ENCODE measurements around the gene TMEM14A.

Gene TMEM14A

GRCh38 chr6:52641826-52642225, 29.1 kb upstream of the TMEM14A start:
- peaks cover 3% of the 10 kb centered on the region for H3K4me1 ChIP-seq (ENCODE audit: control insufficient read depth, insufficient read depth, low read length, unreplicated experiment)
- H2AFZ ChIP-seq (ENCODE audit: low read length, unreplicated experiment) = no peak overlapping the region
- no peaks in the 10 kb centered on the region for H3K27me3 ChIP-seq (ENCODE audit: insufficient read depth, low read length)
- H3K36me3 ChIP-seq (ENCODE audit: insufficient read depth, low read length) = no peaks in the 10 kb centered on the region
- H3K27ac ChIP-seq (ENCODE audit: low read depth, low read length) = no peak overlapping the region
- H3K79me2 ChIP-seq (ENCODE audit: control insufficient read depth, insufficient read depth, low read length, unreplicated experiment) = no peaks in the 10 kb centered on the region
- no peak overlapping the region for H3K4me3 ChIP-seq (ENCODE audit: low read depth, low read length)

GRCh38 chr6:52642368-52642767, 28.5 kb upstream of the TMEM14A start:
- H2AFZ ChIP-seq (ENCODE audit: low read length, unreplicated experiment) = no peak overlapping the region
- no peak overlapping the region for H3K27ac ChIP-seq (ENCODE audit: low read depth, low read length)
- H3K4me1 ChIP-seq (ENCODE audit: control insufficient read depth, insufficient read depth, low read length, unreplicated experiment) = peaks cover 8% of the 10 kb centered on the region
- H3K79me2 ChIP-seq (ENCODE audit: control insufficient read depth, insufficient read depth, low read length, unreplicated experiment) = no peaks in the 10 kb centered on the region
- no peaks in the 10 kb centered on the region for H3K36me3 ChIP-seq (ENCODE audit: insufficient read depth, low read length)
- no peak overlapping the region for H3K4me3 ChIP-seq (ENCODE audit: low read depth, low read length)
- no peaks in the 10 kb centered on the region for H3K27me3 ChIP-seq (ENCODE audit: insufficient read depth, low read length)

GRCh38 chr6:52643158-52643557, 27.8 kb upstream of the TMEM14A start:
- H3K27me3 ChIP-seq (ENCODE audit: insufficient read depth, low read length) = no peaks in the 10 kb centered on the region
- H3K4me3 ChIP-seq (ENCODE audit: low read depth, low read length) = no peak overlapping the region
- no peak overlapping the region for H2AFZ ChIP-seq (ENCODE audit: low read length, unreplicated experiment)
- peaks cover 10% of the 10 kb centered on the region for H3K4me1 ChIP-seq (ENCODE audit: control insufficient read depth, insufficient read depth, low read length, unreplicated experiment)
- no peaks in the 10 kb centered on the region for H3K79me2 ChIP-seq (ENCODE audit: control insufficient read depth, insufficient read depth, low read length, unreplicated experiment)
- no peak overlapping the region for H3K27ac ChIP-seq (ENCODE audit: low read depth, low read length)
- no peaks in the 10 kb centered on the region for H3K36me3 ChIP-seq (ENCODE audit: insufficient read depth, low read length)

- Histone ChIP-seq H3K27ac (ENCODE audit: low read depth, low read length) (no peak overlapping the region), H2AFZ (ENCODE audit: low read length, unreplicated experiment) (no peak overlapping the region), H3K36me3 (ENCODE audit: insufficient read depth, low read length) (no peaks in the 10 kb centered on the region), H3K27me3 (ENCODE audit: insufficient read depth, low read length) (no peaks in the 10 kb centered on the region), H3K4me1 (ENCODE audit: control insufficient read depth, insufficient read depth, low read length, unreplicated experiment) (peaks cover 17% of the 10 kb centered on the region), H3K79me2 (ENCODE audit: control insufficient read depth, insufficient read depth, low read length, unreplicated experiment) (no peaks in the 10 kb centered on the region), H3K4me3 (ENCODE audit: low read depth, low read length) (no peak overlapping the region)
These were observed 26.7 kb upstream of the TMEM14A start for GRCh38 chr6:52644253-52644652.

- peaks cover 26% of the 10 kb centered on the region for H3K4me1 ChIP-seq (ENCODE audit: control insufficient read depth, insufficient read depth, low read length, unreplicated experiment)
- no peak overlapping the region for H2AFZ ChIP-seq (ENCODE audit: low read length, unreplicated experiment)
- no peaks in the 10 kb centered on the region for H3K27me3 ChIP-seq (ENCODE audit: insufficient read depth, low read length)
- no peaks in the 10 kb centered on the region for H3K36me3 ChIP-seq (ENCODE audit: insufficient read depth, low read length)
- no peak overlapping the region for H3K27ac ChIP-seq (ENCODE audit: low read depth, low read length)
- H3K79me2 ChIP-seq (ENCODE audit: control insufficient read depth, insufficient read depth, low read length, unreplicated experiment) = no peaks in the 10 kb centered on the region
- no peak overlapping the region for H3K4me3 ChIP-seq (ENCODE audit: low read depth, low read length)
These were observed 24.9 kb upstream of the TMEM14A start for GRCh38 chr6:52645976-52646375.

- Histone ChIP-seq H2AFZ (ENCODE audit: low read length, unreplicated experiment) (no peak overlapping the region), H3K79me2 (ENCODE audit: control insufficient read depth, insufficient read depth, low read length, unreplicated experiment) (no peaks in the 10 kb centered on the region), H3K4me1 (ENCODE audit: control insufficient read depth, insufficient read depth, low read length, unreplicated experiment) (peaks cover 30% of the 10 kb centered on the region), H3K27ac (ENCODE audit: low read depth, low read length) (no peak overlapping the region), H3K36me3 (ENCODE audit: insufficient read depth, low read length) (no peaks in the 10 kb centered on the region), H3K27me3 (ENCODE audit: insufficient read depth, low read length) (no peaks in the 10 kb centered on the region), H3K4me3 (ENCODE audit: low read depth, low read length) (no peak overlapping the region)
These were observed 23.7 kb upstream of the TMEM14A start for GRCh38 chr6:52647199-52647598.

GRCh38 chr6:52649536-52650160, 21.3 kb upstream of the TMEM14A start:
- Histone ChIP-seq H3K27ac (ENCODE audit: low read depth, low read length) (peak overlapping the region; percentile 25; the same call in 1 of the 2 replicates), H3K4me3 (ENCODE audit: low read depth, low read length) (peak overlapping the region; percentile 11; the same call in 1 of the 2 replicates), H3K4me1 (ENCODE audit: control insufficient read depth, insufficient read depth, low read length, unreplicated experiment) (peaks cover 30% of the 10 kb centered on the region), H2AFZ (ENCODE audit: low read length, unreplicated experiment) (no peak overlapping the region), H3K79me2 (ENCODE audit: control insufficient read depth, insufficient read depth, low read length, unreplicated experiment) (no peaks in the 10 kb centered on the region), H3K27me3 (ENCODE audit: insufficient read depth, low read length) (no peaks in the 10 kb centered on the region), H3K36me3 (ENCODE audit: insufficient read depth, low read length) (no peaks in the 10 kb centered on the region)

- H3K79me2 ChIP-seq (ENCODE audit: control insufficient read depth, insufficient read depth, low read length, unreplicated experiment) = no peaks in the 10 kb centered on the region
- no peaks in the 10 kb centered on the region for H3K36me3 ChIP-seq (ENCODE audit: insufficient read depth, low read length)
- peak overlapping the region; percentile 43 for H2AFZ ChIP-seq (ENCODE audit: low read length, unreplicated experiment)
- H3K4me3 ChIP-seq (ENCODE audit: low read depth, low read length) = no peak overlapping the region
- H3K27ac ChIP-seq (ENCODE audit: low read depth, low read length) = no peak overlapping the region
- peaks cover 30% of the 10 kb centered on the region for H3K4me1 ChIP-seq (ENCODE audit: control insufficient read depth, insufficient read depth, low read length, unreplicated experiment)
- H3K27me3 ChIP-seq (ENCODE audit: insufficient read depth, low read length) = no peaks in the 10 kb centered on the region
These were observed 20.0 kb upstream of the TMEM14A start for GRCh38 chr6:52650941-52651340.

GRCh38 chr6:52653151-52653550, 17.8 kb upstream of the TMEM14A start:
- no peak overlapping the region for H2AFZ ChIP-seq (ENCODE audit: low read length, unreplicated experiment)
- peaks cover 20% of the 10 kb centered on the region for H3K4me1 ChIP-seq (ENCODE audit: control insufficient read depth, insufficient read depth, low read length, unreplicated experiment)
- H3K36me3 ChIP-seq (ENCODE audit: insufficient read depth, low read length) = no peaks in the 10 kb centered on the region
- no peak overlapping the region for H3K4me3 ChIP-seq (ENCODE audit: low read depth, low read length)
- no peaks in the 10 kb centered on the region for H3K27me3 ChIP-seq (ENCODE audit: insufficient read depth, low read length)
- H3K79me2 ChIP-seq (ENCODE audit: control insufficient read depth, insufficient read depth, low read length, unreplicated experiment) = no peaks in the 10 kb centered on the region
- H3K27ac ChIP-seq (ENCODE audit: low read depth, low read length) = no peak overlapping the region

- Histone ChIP-seq H3K36me3 (ENCODE audit: insufficient read depth, low read length) (no peaks in the 10 kb centered on the region), H3K4me3 (ENCODE audit: low read depth, low read length) (no peak overlapping the region), H3K27ac (ENCODE audit: low read depth, low read length) (no peak overlapping the region), H3K79me2 (ENCODE audit: control insufficient read depth, insufficient read depth, low read length, unreplicated experiment) (no peaks in the 10 kb centered on the region), H2AFZ (ENCODE audit: low read length, unreplicated experiment) (no peak overlapping the region), H3K4me1 (ENCODE audit: control insufficient read depth, insufficient read depth, low read length, unreplicated experiment) (peaks cover 15% of the 10 kb centered on the region), H3K27me3 (ENCODE audit: insufficient read depth, low read length) (no peaks in the 10 kb centered on the region)
These were observed 16.9 kb upstream of the TMEM14A start for GRCh38 chr6:52654007-52654406.

GRCh38 chr6:52654592-52654991, 16.3 kb upstream of the TMEM14A start:
- no peak overlapping the region for H2AFZ ChIP-seq (ENCODE audit: low read length, unreplicated experiment)
- no peaks in the 10 kb centered on the region for H3K79me2 ChIP-seq (ENCODE audit: control insufficient read depth, insufficient read depth, low read length, unreplicated experiment)
- H3K4me1 ChIP-seq (ENCODE audit: control insufficient read depth, insufficient read depth, low read length, unreplicated experiment) = peaks cover 9% of the 10 kb centered on the region
- no peak overlapping the region for H3K4me3 ChIP-seq (ENCODE audit: low read depth, low read length)
- H3K27ac ChIP-seq (ENCODE audit: low read depth, low read length) = no peak overlapping the region
- no peaks in the 10 kb centered on the region for H3K36me3 ChIP-seq (ENCODE audit: insufficient read depth, low read length)
- H3K27me3 ChIP-seq (ENCODE audit: insufficient read depth, low read length) = no peaks in the 10 kb centered on the region

Data from ACC112 (cell line).